ENCODE data around the gene GADD45B. TPM values are rescaled to one million over a fixed set of nuclear protein-coding genes. Genes with fewer than 3 reads are reported as not detected.
"Not testable (repeated sequence)": the region's sequence is repeated elsewhere in the genome, so short reads cannot be mapped to it uniquely, and the experiment has no call there.

Gene GADD45B
- total RNA-seq, 1 donor from 2014 or later: 31.1 TPM

DNA sequence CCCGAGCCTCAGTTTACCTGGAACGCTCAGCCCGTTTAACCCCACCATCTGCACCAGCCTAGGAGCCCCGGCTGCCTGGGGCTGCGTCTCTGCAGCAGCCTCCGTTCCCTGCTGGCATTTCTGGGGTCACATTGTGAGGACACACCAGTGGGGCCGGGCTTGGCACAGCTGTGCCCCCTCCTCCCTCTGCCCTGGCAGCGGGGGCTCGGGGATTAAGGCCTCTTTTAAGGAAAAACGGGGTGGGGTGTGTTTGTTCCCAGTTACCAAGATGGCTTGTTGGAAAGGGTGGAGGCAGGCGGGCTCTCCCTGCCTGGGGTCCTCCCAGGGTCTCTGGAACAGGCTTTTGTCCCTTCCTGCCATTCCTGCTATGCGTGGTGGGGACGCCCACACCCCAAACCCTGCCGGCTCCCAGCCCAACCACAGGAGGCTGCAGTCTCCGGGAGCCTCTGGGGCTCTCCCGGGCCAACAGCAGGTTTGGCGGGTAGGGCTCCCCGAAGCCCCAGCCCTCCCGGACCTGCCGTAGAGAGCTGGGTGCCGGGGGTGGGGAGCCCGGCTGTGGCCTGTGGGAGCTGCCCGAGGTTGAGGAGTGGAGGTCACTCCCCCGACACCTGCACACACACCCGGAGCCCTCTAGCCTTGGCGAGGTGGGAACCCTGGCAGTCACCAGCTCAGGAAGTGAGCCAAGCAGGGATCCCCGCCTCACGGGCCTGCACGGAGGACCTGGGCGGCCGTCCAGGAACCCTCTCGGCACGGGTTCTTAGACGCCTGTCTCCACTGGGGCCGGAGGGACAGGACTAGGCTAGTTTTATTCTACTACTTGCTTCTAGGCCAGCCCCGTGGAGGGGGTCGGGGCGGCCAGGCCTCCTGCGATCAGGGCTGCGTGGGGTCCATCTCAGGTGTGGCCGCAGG, 36.9 kb downstream of the GADD45B start:
- Mint-ChIP-seq H3K27me3 (no peaks in the 10 kb centered on the region), H3K4me1 (ENCODE audit: unreplicated experiment) (peaks cover 5% of the 10 kb centered on the region), H3K27ac (no peak overlapping the region), H3K9me3 (no peaks in the 10 kb centered on the region), H3K4me3 (no peak overlapping the region), H3K36me3 (peaks cover 4% of the 10 kb centered on the region)
- TF ChIP-seq, protein P1, sequence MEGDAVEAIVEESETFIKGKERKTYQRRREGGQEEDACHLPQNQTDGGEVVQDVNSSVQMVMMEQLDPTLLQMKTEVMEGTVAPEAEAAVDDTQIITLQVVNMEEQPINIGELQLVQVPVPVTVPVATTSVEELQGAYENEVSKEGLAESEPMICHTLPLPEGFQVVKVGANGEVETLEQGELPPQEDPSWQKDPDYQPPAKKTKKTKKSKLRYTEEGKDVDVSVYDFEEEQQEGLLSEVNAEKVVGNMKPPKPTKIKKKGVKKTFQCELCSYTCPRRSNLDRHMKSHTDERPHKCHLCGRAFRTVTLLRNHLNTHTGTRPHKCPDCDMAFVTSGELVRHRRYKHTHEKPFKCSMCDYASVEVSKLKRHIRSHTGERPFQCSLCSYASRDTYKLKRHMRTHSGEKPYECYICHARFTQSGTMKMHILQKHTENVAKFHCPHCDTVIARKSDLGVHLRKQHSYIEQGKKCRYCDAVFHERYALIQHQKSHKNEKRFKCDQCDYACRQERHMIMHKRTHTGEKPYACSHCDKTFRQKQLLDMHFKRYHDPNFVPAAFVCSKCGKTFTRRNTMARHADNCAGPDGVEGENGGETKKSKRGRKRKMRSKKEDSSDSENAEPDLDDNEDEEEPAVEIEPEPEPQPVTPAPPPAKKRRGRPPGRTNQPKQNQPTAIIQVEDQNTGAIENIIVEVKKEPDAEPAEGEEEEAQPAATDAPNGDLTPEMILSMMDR (conservative IDR thresholded peaks at IDR 0.05): no peak
- DNase-seq (ENCODE audit: extremely low spot score, unreplicated experiment): no peak

DNA sequence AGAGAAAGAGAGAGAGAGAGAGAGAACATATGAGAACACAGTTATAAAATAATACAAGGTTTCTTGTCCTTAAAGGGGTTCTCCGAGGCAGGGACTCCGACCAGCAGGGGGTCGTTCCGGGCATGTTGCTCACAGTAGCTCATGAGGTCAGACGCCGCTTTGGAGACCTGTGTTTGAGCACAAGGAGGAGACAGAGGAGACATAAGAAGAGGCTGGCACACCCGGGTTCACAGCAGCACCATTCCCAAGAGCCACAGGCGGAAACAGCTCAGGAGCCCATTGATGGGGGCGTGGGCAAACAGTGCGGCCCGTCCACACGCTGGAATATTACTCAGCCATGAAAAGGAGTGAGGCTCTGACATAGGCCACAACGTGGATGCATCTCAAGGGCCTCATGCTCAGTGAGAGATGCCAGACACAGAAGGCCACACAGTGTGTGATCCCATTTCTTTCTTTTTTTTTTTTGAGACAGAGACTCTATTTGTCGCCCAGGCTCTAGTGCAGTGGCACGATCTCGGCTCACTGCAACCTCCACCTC, 39.1 kb downstream of the GADD45B start:
- TF ChIP-seq, protein P1 (conservative IDR thresholded peaks at IDR 0.05): no peak
- DNase-seq (ENCODE audit: extremely low spot score, unreplicated experiment): no peak
- Mint-ChIP-seq H3K27me3 (no peaks in the 10 kb centered on the region), H3K36me3 (peaks cover 4% of the 10 kb centered on the region), H3K9me3 (no peaks in the 10 kb centered on the region), H3K27ac (no peak overlapping the region), H3K4me1 (ENCODE audit: unreplicated experiment) (peaks cover 5% of the 10 kb centered on the region), H3K4me3 (no peak overlapping the region)

DNA sequence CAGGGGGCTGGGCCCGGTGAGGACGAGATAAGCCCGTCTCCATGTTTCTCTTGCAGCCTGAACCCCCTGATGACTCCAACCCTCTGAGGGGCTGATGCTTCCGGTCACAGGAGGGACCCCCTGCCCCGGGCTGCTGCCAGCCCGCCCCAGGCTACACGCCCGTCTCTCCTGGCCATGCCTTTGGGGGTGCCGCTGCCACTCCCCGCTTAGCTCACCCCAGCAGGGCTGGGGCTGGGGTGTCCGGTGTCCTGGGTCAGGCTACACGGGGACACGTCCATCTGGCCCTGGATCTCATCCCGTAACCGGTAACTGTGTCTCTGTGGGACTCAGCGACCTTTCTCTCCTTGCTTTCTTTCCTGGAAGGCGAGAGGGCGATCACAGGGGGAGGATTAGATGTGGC, 40.8 kb downstream of the GADD45B start:
- TF ChIP-seq, protein P1 (conservative IDR thresholded peaks at IDR 0.05): no peak
- no peak for DNase-seq (ENCODE audit: extremely low spot score, unreplicated experiment)
- no peaks in the 10 kb centered on the region for H3K9me3 Mint-ChIP-seq
- H3K27me3 Mint-ChIP-seq: no peaks in the 10 kb centered on the region
- H3K27ac Mint-ChIP-seq: no peak overlapping the region
- H3K36me3 Mint-ChIP-seq: peaks cover 4% of the 10 kb centered on the region
- H3K4me1 Mint-ChIP-seq (ENCODE audit: unreplicated experiment): no peaks in the 10 kb centered on the region
- no peak overlapping the region for H3K4me3 Mint-ChIP-seq

DNA sequence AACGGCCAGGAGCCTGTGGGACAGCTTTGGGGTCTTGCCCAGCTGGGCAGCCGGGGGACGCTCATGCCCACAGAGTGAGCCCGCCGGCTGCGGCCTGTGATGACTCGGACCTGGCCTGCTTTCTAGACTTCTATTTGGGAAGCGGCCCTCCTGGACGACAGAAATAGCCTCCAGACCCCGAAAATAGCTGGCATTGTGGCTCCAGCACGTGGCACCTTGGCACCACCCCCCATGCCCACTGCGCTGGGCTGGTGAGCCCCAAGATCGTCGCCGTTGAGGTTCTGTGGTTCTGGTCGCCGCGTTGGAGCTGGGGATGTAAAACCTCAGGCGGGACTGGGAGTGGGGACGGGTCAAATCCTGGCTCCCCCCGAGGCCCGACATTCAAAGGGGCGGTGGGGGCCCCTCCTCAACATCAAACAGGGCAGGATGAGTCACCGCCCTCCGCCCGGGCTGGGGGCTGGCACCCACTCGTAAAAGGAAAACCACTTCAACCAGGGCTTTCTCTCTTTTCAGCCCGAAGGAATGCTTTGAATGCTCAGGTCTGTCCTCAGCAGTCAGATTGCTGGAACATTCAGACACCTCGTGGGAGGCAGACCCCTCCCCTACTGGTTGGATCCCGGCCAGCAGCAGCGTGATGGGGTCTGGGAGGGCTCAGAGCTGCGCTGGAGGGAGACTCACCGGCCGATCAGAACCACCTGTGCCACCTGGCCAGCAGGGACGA, 42.1 kb downstream of the GADD45B start:
- no peak for DNase-seq (ENCODE audit: extremely low spot score, unreplicated experiment)
- TF ChIP-seq, protein P1 (conservative IDR thresholded peaks at IDR 0.05): no peak
- no peaks in the 10 kb centered on the region for H3K4me1 Mint-ChIP-seq (ENCODE audit: unreplicated experiment)
- H3K9me3 Mint-ChIP-seq: no peaks in the 10 kb centered on the region
- no peaks in the 10 kb centered on the region for H3K27me3 Mint-ChIP-seq
- no peak overlapping the region for H3K27ac Mint-ChIP-seq
- H3K36me3 Mint-ChIP-seq: peaks cover 4% of the 10 kb centered on the region
- H3K4me3 Mint-ChIP-seq: no peak overlapping the region

DNA sequence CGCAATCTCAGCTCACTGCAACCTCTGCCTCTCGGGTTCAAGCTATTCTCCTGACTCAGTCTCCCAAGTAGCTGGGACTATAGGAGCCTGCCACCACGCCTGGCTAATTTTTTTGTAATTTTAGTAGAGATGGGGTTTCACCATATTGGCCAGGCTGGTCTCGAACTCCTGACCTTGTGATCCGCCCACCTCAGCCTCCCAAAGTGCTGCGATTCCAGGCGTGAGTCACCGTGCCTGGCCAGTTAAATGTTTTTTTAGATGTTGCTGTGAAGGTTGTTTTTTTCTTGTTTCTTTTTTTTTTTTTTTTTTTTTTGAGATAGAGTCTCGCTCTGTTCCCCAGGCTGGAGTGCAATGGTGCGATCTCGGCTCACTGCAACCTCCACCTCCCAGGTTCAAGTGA, 42.9 kb downstream of the GADD45B start:
- H3K9me3 Mint-ChIP-seq; DNase-seq (ENCODE audit: extremely low spot score, unreplicated experiment); H3K36me3 Mint-ChIP-seq; H3K4me3 Mint-ChIP-seq; H3K27me3 Mint-ChIP-seq; H3K4me1 Mint-ChIP-seq (ENCODE audit: unreplicated experiment); H3K27ac Mint-ChIP-seq: not testable (repeated sequence)

DNA sequence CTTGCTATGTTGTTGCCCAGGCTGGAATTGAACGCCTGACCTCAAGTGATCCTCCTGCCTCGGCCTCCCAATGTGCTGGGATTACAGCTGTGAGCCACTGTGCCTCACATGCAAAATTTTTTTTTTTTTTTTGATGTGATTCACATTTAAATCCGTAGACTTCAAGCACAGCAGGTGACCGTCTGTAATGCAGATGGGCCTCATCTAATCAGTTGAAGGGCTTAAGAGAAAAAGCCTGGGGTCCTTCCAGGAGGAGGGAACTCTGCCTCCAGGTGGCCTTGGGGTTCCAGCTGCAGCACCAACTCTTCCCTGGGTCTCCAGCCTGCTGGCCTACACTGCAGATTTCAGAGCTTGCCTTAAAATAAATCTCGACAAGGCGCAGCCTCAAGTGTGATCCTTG, 43.6 kb downstream of the GADD45B start:
- H3K27ac Mint-ChIP-seq: no peak overlapping the region
- peaks cover 4% of the 10 kb centered on the region for H3K36me3 Mint-ChIP-seq
- H3K4me3 Mint-ChIP-seq: no peak overlapping the region
- DNase-seq (ENCODE audit: extremely low spot score, unreplicated experiment): no peak
- no peaks in the 10 kb centered on the region for H3K9me3 Mint-ChIP-seq
- H3K4me1 Mint-ChIP-seq (ENCODE audit: unreplicated experiment): peaks cover 4% of the 10 kb centered on the region
- TF ChIP-seq, protein P1 (conservative IDR thresholded peaks at IDR 0.05): no peak
- H3K27me3 Mint-ChIP-seq: no peaks in the 10 kb centered on the region
